Skeletal muscle cell (primary cell): Measurements from ENCODE around the gene RAB34.

Experiments used
- DNase-seq: peaks from one replicate; pipeline ENCODE4 v3.0.0-alpha.2; 2010; ENCODE audit warnings: low read depth
- H3K4me3 ChIP-seq: 2 replicates; pipeline ENCODE4 v1.5.1; 2011; ENCODE audit warnings: low read depth, mild to moderate bottlenecking, control low read depth, low read length, moderate library complexity

Gene RAB34

DNA sequence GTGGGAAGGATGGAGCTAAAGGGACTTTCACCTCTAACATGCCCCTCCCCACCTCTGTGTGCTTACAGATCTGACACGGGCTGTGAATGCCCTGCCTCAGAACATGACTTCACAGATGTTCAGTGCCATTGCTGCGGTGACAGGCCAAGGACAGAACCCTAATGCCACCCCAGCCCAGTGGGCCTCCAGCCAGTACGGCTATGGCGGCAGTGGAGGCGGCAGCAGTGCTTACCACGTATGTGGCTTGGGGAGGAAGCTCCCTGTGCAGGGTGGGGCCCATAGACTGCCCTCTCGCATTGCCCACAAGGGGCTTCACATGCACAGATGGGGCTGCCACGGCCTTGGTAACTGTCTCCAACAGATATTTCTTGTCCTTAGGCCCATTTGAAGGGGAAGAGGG is 17.4 kb downstream of the RAB34 start:
- DNase-seq, result no peak
- no peak overlapping the region for H3K4me3 ChIP-seq

DNA sequence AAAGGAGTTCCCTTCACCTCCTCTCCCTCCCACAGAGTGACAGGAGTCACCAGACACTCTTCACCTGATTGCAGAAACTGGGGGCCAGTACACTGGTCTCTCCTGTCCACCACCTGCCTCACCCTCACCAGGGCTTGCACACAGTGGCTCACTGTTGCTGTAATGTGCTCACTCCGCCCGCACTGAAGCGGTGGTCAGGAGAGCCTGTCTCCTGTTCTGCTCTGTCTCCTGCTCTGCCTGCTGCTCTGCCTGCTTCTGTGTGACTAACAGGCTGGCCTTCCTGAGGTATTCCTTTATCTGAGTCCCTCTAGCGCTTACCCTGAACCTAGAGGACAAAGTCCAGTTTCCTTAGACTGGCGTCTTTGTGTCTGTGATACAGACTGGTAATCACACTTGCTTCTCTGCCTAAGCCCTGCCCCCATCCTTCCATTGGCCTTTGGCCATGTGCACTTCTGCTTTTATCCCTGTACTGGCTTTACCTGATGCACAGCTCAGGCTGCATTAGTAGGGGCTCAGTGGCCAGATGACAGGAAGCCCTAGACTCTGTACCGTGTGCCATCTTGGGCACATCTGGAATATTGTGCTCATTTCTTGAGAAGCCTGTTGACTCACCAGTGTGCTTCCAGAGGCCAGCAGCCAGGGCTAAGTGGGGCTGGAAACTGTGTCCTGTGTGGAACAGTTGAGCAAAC is 19.3 kb downstream of the RAB34 start:
- no peak for DNase-seq

DNA sequence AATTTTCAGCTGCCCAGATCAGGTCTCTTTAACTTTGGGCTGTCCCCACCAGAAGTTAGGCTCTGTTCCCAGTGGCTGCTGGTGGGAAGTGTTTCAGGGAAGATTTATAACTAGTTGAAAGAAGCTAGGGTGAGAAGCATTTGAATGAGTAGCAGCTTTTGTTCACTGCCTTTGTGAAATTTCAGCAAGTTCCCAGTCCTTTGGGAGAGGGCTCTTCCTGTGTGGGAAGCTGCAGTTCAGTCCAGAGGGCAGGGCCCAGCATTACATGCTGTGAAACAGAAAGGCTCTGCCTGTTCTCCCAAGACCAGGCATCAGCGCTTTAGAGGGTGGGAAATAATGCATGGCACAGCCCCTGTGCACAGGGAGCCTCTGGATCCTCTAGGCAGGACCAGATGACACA is 23.8 kb downstream of the RAB34 start:
- no peak for DNase-seq
- no peak overlapping the region for H3K4me3 ChIP-seq

More for the DNA sequence above, 19.3 kb downstream of the RAB34 start:
- H3K4me3 ChIP-seq, result no peak overlapping the region

DNA sequence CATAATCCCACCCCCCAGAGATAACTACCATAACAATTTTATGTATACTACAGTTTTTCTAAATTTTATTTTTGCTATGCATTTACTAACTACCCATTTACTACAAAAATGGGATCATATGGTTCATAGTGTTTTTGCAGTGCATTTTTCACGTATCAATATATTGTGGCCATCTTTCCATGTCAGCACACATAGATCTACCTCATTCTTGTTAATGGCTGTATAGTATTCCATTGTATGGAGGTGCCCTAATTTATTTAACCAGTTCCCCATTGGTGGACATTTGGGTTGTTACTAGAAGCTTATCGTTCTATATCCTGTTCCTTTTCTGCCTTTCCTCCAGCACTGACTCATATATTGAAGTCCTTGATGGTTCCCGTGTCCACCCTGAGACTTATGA is 28.7 kb downstream of the RAB34 start:
- no peak overlapping the region for H3K4me3 ChIP-seq
- no peak for DNase-seq

DNA sequence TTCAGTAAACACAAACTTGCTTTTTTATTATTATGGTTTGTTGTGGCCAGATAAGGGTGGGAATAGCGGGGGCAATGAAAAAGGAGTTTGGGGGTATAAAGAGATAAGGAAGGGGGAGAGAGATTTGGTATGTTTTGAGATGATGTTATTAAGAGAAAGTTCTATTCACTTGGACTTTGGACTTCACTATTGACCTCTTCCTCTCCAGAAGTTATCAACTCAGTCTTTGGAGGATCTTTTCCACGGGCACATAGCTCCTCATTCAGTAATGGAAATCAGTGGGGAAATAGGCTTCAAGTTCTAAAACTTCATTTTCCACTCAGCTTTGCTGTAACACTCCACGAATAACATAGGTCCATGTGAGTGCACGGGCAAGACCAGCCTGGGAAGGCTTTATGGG is 29.2 kb downstream of the RAB34 start:
- DNase-seq, result no peak
- no peak overlapping the region for H3K4me3 ChIP-seq

DNA sequence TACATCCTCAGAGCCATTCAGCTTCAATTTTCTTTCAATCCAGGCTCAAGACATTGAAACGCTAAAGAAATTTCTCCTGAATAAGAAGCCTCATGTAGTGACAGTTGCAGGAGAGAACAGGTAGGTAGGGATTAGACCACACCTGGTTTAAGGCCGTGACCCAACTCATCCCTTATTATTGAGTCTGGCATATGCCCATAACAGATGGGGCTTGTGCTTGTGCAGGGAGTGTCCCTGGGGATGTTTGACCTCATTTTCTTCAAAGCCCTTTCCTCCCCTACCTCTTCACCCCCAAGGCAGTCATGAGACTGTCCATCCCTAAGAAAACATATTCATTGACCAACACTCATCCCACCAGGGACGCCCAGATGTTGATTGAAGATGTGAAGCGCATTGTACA is 31.4 kb downstream of the RAB34 start:
- DNase-seq, result no peak
- no peak overlapping the region for H3K4me3 ChIP-seq

DNA sequence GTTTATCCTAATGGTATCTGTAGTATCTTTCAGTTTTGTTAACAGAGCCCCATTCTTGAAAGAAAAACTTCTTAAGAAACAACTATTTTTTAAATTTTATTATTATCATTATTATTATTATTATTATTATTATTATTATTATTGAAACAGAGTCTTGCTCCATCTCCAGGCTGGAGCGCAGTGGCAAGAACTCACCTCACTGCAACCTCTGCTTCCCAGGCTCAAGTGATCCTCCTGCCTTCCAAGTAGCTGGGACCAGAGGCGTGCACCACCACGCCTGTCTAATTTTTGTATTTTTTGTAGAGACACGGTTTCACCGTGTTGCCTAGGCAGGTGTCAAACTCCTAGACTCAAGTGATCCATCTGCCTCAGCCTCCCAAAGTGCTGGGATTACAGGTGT is 32.3 kb downstream of the RAB34 start:
- no peak for DNase-seq
- no peak overlapping the region for H3K4me3 ChIP-seq

DNA sequence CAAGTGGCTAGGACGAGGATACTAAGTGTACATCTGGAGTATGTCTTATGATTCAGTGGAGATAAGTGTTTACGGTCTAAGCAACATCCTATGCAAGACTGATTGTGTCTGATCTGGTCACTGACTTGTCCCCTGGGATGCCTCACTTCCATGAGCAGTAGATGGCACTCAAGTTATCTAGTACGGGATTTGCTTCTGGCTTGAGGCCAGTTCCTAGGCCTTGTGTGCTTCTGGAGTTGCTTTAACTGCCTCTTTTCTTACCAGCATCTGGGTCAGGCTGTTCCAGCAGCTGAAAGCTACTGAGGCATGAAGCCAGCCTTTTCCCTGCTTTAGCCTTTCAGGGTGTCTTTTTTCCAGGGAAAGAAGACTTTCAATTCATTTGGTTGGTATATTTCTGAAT is 32.7 kb downstream of the RAB34 start:
- no peak overlapping the region for H3K4me3 ChIP-seq

DNA sequence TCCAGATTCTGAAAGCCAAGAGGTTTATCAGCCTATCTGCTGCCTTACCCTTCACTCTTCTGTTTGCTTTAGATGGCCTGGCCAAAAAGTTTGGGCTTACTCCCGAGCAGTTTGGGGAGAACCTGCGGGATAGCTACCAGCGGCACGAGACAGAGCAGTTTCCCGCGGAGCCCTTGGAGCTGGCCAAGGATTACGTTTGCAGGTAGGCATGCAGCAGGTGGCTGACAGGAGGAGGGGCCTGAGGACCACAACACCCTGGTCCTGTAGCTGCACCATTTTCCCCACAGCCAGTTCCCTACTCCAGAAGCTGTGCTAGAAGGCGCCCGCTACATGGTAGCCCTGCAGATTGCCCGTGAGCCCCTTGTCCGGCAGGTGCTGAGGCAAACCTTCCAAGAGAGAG is 35.0 kb downstream of the RAB34 start:
- no peak for DNase-seq
- no peak overlapping the region for H3K4me3 ChIP-seq

More for the DNA sequence above, 32.7 kb downstream of the RAB34 start:
- no peak for DNase-seq

DNA sequence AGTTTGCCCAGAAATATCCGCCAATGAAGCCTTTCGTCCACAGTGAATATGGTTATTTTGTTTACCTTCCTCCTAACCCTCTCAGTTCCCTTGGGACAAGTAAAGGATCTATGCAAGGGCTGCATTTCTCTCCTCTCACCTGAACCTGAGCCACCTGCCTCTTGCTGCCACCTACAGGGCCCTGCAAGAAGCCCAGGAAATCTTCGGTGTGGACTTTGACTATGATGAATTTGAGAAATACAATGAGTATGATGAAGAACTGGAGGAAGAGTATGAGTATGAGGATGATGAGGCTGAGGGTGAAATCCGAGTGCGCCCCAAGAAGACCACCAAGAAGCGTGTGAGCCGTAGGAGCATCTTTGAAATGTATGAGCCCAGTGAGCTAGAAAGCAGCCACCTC is 41.7 kb downstream of the RAB34 start:
- no peak overlapping the region for H3K4me3 ChIP-seq
- DNase-seq, result no peak

DNA sequence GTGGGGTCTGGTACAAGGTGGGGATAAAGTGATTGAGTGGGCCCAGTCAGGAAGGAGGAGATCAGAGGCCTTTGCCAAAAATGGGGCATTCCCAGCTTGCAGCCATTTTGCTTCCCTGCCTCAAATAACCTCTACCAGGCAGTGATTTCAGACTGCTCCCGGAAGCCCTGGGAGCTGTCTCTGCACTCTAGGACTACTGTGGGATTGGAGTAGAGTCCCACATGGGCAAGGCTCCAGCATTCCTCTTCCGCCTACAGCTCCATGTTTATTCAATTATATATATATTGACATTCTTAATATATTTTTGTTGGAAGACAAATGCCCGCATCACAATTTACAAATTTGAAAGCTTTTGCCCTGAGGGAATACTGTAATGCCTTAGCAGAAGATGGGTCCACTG is 42.2 kb downstream of the RAB34 start:
- no peak for DNase-seq
- H3K4me3 ChIP-seq, result no peak overlapping the region

DNA sequence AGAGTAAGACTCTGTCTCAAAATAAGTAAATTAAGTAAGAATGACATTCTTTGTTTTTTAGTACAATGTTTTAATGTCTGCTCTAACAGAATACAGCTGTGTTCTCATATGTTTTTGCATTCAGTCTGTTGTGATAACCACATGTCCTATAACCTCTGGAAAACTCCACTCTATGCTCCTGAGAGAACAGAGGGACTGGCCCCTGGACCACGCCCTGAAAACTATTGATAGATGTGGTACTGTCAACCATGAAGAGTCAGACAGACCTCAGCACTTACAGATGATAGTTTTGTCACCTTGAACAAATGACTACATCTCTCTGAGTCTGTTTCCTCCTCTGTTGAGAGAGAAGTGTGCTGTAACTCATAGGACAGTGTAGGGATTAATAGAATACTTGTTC is 47.8 kb downstream of the RAB34 start:
- DNase-seq, result no peak
- H3K4me3 ChIP-seq, result no peak overlapping the region

DNA sequence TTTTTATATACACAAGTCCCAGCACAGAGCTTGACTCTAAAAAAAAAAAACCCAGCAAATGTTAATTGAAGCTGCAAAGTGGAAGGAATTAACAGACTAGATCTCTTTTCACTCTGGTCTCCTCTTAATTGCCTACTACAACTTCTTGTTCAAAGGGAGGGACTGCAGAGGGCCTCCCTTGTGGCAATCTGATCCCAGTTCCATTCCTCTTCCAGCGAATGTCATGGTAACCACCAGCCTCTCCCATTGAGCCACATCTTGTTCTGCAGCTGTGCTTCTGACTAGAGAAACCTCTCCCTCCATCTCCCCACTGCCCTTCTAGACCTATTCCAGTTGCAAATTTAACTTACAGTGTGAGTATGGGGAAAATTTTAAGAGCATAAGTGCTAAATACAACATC is 49.8 kb downstream of the RAB34 start:
- H3K4me3 ChIP-seq, result no peak overlapping the region
- DNase-seq, result no peak

DNA sequence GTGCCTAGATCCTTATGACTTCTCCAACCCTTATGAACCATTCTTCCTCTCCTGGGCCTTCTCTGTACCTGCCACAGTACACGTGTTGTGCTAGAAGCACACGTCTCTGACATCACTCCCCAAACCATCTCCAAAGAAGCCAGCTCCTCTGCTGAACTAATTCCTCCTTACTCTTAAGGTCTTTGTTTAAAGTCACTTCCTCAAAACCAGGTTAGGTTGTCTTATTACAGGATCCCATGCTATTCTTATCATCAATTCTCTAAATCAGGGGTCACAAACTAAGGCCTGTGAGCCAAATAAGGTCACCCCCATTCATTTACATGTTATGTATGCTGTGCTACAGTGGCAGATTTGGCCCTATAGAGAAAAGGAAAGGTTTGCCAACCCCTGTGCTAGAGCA is 51.7 kb downstream of the RAB34 start:
- no peak for DNase-seq
- H3K4me3 ChIP-seq, result no peak overlapping the region
